Thyroid gland (tissue), 4 donors: Measurements from ENCODE around the gene VWA3B.

Source experiments
- POLR2A ChIP-seq, 2 donors: fragments of 450-650 bp; IDR thresholded peaks; one replicate each; pipeline ENCODE4 v1.6.1; 2017; ENCODE audit warnings: antibody characterized with exemption in 2 of 2, mild to moderate bottlenecking in 2 of 2, moderate library complexity in 1 of 2
- TF ChIP-seq, protein P1 (sequence below), 6 experiments: fragments of 200-600 bp in 3 of 6; fragments of 450-650 bp in 3 of 6; sonication (generic) in 3 of 6; IDR thresholded peaks; one replicate each; pipeline ENCODE4 v1.5.1; 2016 to 2019; ENCODE audit warnings: antibody characterized with exemption in 6 of 6, mild to moderate bottlenecking in 2 of 6, inconsistent platforms in 1 of 6, moderate library complexity in 1 of 6

DNA sequence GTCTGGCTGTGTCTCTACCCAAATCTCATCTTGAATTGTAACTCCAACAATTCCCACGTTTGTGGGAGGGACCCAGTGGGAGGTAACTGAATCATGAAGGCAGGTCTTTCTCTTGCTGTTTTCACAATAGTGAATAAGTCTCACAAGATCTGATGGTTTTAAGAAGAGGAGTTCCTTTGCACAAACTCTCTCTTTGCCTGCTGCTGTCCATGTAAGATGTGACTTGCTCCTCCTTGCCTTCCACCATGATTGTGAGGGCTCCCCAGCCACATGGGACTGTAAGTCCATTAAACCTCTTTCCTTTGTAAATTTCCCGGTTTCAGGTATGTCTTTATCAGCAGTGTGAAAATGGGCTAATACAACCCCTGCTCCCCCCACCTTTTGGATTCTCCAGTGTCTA is 23.8 kb downstream of the VWA3B start:
- no peak for TF ChIP-seq POLR2A (IDR thresholded peaks at IDR 0.05)
- TF ChIP-seq, protein P1, sequence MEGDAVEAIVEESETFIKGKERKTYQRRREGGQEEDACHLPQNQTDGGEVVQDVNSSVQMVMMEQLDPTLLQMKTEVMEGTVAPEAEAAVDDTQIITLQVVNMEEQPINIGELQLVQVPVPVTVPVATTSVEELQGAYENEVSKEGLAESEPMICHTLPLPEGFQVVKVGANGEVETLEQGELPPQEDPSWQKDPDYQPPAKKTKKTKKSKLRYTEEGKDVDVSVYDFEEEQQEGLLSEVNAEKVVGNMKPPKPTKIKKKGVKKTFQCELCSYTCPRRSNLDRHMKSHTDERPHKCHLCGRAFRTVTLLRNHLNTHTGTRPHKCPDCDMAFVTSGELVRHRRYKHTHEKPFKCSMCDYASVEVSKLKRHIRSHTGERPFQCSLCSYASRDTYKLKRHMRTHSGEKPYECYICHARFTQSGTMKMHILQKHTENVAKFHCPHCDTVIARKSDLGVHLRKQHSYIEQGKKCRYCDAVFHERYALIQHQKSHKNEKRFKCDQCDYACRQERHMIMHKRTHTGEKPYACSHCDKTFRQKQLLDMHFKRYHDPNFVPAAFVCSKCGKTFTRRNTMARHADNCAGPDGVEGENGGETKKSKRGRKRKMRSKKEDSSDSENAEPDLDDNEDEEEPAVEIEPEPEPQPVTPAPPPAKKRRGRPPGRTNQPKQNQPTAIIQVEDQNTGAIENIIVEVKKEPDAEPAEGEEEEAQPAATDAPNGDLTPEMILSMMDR (IDR thresholded peaks at IDR 0.05): no peak
